Measurements from ENCODE around the gene AUTS2. TPM values are rescaled to one million over a fixed set of nuclear protein-coding genes. Genes with fewer than 3 reads are reported as not detected.

The AUTS2 gene
- total and polyA plus RNA-seq, 10 of the 15 experiments (the other 5 are each of a cell fraction or from before 2014, with no cell fraction given): 6.4 to 55.6 (median 21.6) TPM

DNA sequence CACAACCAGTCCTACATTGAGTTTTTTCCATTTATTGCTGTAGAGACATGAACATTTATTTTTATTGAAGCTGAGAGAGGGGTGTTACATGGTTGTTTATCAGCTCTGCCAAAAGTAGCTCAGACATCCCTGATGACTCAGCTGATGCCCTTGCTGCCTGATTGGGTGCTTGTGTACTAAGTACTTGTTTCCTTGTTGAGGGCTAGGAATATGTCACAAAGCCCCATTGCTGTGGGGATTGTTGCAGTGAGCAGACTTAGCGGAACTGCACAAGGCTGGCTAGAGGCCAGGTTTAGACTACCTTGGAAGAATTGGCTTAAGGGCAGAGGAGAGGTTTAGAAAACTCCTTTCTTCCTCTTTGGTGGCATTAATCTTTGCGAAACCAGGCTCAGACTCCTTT is 110.6 kb downstream of the AUTS2 start:
- H2AFZ ChIP-seq (ENCODE audit: control insufficient read depth, low read depth, low read length): no peak overlapping the region
- no peak for DNase-seq (ENCODE audit: low read depth, low spot score)
- no peaks in the 10 kb centered on the region for H3K27me3 ChIP-seq (replicated peaks in 1 of 2; ENCODE audit: control insufficient read depth in 2 of 2, insufficient read depth in 2 of 2, low read length in 1 of 2)
- no peaks in the 10 kb centered on the region for H4K20me1 ChIP-seq (ENCODE audit: control insufficient read depth, insufficient read depth)
- BruUV-seq (replicated peaks): no TSS peak
- in situ Hi-C loops (cut with MboI): no loop called here
- H3K79me2 ChIP-seq (ENCODE audit: control insufficient read depth, insufficient read depth, low read length): peaks cover 2% of the 10 kb centered on the region
- no peak overlapping the region for H3K4me3 ChIP-seq
- POLR2A ChIA-PET: interaction anchor here (0.5 kb wide), 1 partner anchor 20 kb away, joined by 3 read pairs; no protein-coding TSS in a partner anchor
- WGBS (ENCODE audit: insufficient coverage, insufficient replicate concordance, low lambda C conversion rate, missing lambda C conversion rate): 64% methylated on average over 2 of the region's 2 CpGs
- intact Hi-C loops (cut with micrococcal nuclease; ENCODE audit: unreplicated experiment): no loop called here
- no peaks in the 10 kb centered on the region for H3K36me3 ChIP-seq (ENCODE audit: control insufficient read depth in 2 of 2, insufficient read depth in 2 of 2, low read length in 1 of 2)
- H3K9me3 ChIP-seq (replicated peaks; ENCODE audit: control insufficient read depth, insufficient read depth, low read length): no peaks in the 10 kb centered on the region
- no peak overlapping the region for H3K4me2 ChIP-seq (ENCODE audit: control insufficient read depth, insufficient read depth)
- FAIRE-seq: no peak
- ATAC-seq: peak; percentile 54
- H3K4me1 ChIP-seq (ENCODE audit: control insufficient read depth, insufficient read depth, low read length): 0 out of 2 replicates have a peak, but pooled peaks cover 5% of the 10 kb centered on the region
- RAD21 ChIA-PET (ENCODE audit: unreplicated experiment): interaction anchor here (0.6 to 1.0 kb wide), 2 partner anchors 54 to 317 kb away, joined by 3 to 5 read pairs; no protein-coding TSS in a partner anchor
- no peak overlapping the region for H3K27ac ChIP-seq (ENCODE audit: control insufficient read depth, insufficient read depth)
- SMC1A ChIA-PET (ENCODE audit: uncharacterized antibody, unreplicated experiment): interaction anchor here (0.6 to 4.1 kb wide), 4 partner anchors 8 to 106 kb away, joined by 3 to 18 read pairs (median 6); no protein-coding TSS in a partner anchor
- no peak for TF ChIP-seq ETV6 (conservative IDR thresholded peaks at IDR 0.05 in 1 of 2, IDR thresholded peaks at IDR 0.05 in 1 of 2; ENCODE audit: borderline replicate concordance in 1 of 2, low read depth in 1 of 2)
- H3K9ac ChIP-seq (ENCODE audit: control insufficient read depth, insufficient read depth, low read length): no peak overlapping the region
- CTCF ChIA-PET: interaction anchor here (1.4 kb wide), 1 partner anchor 11 kb away, joined by 3 read pairs; no protein-coding TSS in a partner anchor

- peaks cover 2% of the 10 kb centered on the region for H3K79me2 ChIP-seq (ENCODE audit: control insufficient read depth, insufficient read depth, low read length)
- no peaks in the 10 kb centered on the region for H3K27me3 ChIP-seq (replicated peaks in 1 of 2; ENCODE audit: control insufficient read depth in 2 of 2, insufficient read depth in 2 of 2, low read length in 1 of 2)
- ChIA-PET CTCF (interaction anchor here (1.6 to 2.4 kb wide), 2 partner anchors 9 to 11 kb away, joined by 5 to 8 read pairs; no protein-coding TSS in a partner anchor), SMC1A (ENCODE audit: uncharacterized antibody, unreplicated experiment) (interaction anchor here (0.8 to 9.0 kb wide), 8 partner anchors 9 to 118 kb away, joined by 3 to 62 read pairs (median 4); no protein-coding TSS in a partner anchor), RAD21 (ENCODE audit: unreplicated experiment) (interaction anchor here (1.0 to 1.9 kb wide), 4 partner anchors 13 to 28 kb away, joined by 3 to 6 read pairs (median 4); no protein-coding TSS in a partner anchor), POLR2A (no interaction called here)
- WGBS (ENCODE audit: insufficient coverage, insufficient replicate concordance, low lambda C conversion rate, missing lambda C conversion rate): 65% methylated on average over 5 of the region's 5 CpGs
- intact Hi-C loops (cut with micrococcal nuclease; ENCODE audit: unreplicated experiment) (no loop called here), in situ Hi-C loops (cut with MboI) (no loop called here)
- DNase-seq (ENCODE audit: low read depth, low spot score) (no peak), FAIRE-seq (no peak), ATAC-seq (no peak)
- H3K27ac ChIP-seq (ENCODE audit: control insufficient read depth, insufficient read depth): no peak overlapping the region
- H3K4me1 ChIP-seq (ENCODE audit: control insufficient read depth, insufficient read depth, low read length): 0 out of 2 replicates have a peak, but pooled peaks cover 5% of the 10 kb centered on the region
- no peaks in the 10 kb centered on the region for H4K20me1 ChIP-seq (ENCODE audit: control insufficient read depth, insufficient read depth)
- H3K9me3 ChIP-seq (replicated peaks; ENCODE audit: control insufficient read depth, insufficient read depth, low read length): no peaks in the 10 kb centered on the region
- no peak overlapping the region for H3K4me3 ChIP-seq
- H3K4me2 ChIP-seq (ENCODE audit: control insufficient read depth, insufficient read depth): no peak overlapping the region
- no peaks in the 10 kb centered on the region for H3K36me3 ChIP-seq (ENCODE audit: control insufficient read depth in 2 of 2, insufficient read depth in 2 of 2, low read length in 1 of 2)
- no peak overlapping the region for H2AFZ ChIP-seq (ENCODE audit: control insufficient read depth, low read depth, low read length)
- no peak overlapping the region for H3K9ac ChIP-seq (ENCODE audit: control insufficient read depth, insufficient read depth, low read length)
- BruUV-seq (replicated peaks): no TSS peak
- no peak for TF ChIP-seq NR2C2 (IDR thresholded peaks at IDR 0.05; ENCODE audit: borderline replicate concordance, control insufficient read depth, insufficient read length, low read depth)
- no peak for TF ChIP-seq STAT3 (IDR thresholded peaks at IDR 0.05; ENCODE audit: low read depth, low read length)
- TF ChIP-seq ZNF687 (IDR thresholded peaks at IDR 0.05): no peak
- no peak for TF ChIP-seq ZNF384 (IDR thresholded peaks at IDR 0.05; ENCODE audit: borderline replicate concordance, low read depth, low read length)
- no peak for TF ChIP-seq ZBTB11 (CRISPR knock-in tag; IDR thresholded peaks at IDR 0.05)
Observed at GRCh38 chr7:69710768-69711438, 112.6 kb downstream of the AUTS2 start.

Data from GM12878 (cell line).